HG03064 (cell line): Measurements from ENCODE around the gene CADPS2.

Experiments
- ATAC-seq: cut with Tn5 transposase; IDR thresholded peaks from one replicate; pipeline ENCODE4 v1.9.1; 2021; ENCODE audit warnings: low read depth; ENCODE audit not compliant: unreplicated experiment

CADPS2 gene

GRCh38 chr7:122339145-122339904 is 546.9 kb downstream of the CADPS2 start:
- no peak for ATAC-seq

DNA sequence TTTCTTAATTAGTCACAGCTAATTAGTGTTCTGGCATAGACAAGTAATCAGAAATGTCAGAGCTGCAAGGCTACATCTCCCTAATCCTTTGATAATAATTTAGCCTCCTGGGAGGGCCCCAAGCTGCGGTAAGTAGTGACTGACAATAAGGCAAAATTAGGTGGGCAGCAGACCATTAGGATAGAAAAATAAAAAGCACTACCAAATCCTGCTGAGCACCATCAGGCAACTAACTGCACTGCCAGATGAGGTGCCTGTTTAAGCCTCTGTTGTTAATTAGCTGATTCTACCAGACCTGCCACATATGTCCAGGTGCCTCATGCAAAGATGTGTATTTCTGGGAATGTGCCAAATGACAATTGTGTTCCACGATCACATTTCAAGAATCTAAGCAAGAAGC is 549.2 kb downstream of the CADPS2 start:
- no peak for ATAC-seq

DNA sequence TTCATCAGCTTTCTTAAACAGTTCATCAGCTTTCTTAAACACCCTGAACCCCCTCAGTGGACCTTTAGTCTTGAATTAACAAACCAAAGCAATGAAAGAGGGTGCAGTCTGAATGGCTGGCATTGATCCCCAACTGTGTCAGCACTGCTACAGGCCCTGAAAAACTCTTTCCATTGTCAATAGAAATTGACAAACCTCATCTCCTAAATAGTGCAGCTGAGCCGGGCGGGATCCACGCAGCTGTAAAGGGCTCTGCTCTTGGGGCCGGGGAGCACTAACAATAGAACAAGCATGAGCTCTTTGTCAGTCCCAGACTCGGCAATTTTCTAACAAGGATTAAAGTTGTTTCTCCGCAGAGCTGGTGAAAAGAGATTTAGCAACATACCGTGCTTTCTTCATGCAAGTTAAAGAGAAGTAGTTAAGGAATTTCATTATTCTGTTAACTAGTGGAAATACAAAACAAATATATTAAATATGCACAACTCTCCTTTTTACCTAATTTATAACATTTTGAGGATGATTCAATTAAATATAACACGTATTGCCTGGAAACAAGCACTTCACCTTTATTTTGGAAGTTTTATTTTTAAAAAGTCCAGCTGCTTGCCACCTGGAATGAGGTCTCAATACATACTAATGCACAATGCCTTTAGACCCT is 557.0 kb downstream of the CADPS2 start:
- no peak for ATAC-seq

DNA sequence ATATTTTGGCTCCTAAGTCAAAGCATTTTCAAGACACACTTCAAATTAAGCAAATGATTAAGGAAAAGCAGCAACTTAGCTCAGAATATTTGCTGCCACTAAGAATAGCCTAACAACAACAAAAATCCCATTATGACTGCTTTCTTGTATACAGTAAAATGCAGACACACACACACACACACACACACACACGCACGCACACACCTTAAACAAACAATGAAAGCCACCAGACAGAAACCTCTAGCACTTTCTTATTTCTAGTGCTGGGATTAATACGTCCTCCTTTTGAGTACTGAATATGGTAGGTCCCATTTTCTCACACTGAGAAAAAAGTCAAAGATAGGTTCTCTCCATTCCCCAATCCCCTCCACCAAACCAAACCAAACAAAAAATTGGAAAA is 558.3 kb downstream of the CADPS2 start:
- ATAC-seq = no peak

GRCh38 chr7:122316467-122317388 is 569.5 kb downstream of the CADPS2 start:
- no peak for ATAC-seq

- no peak for ATAC-seq
These were observed 570.5 kb downstream of the CADPS2 start for GRCh38 chr7:122315507-122316466.

GRCh38 chr7:122314284-122314683 is 572.0 kb downstream of the CADPS2 start:
- no peak for ATAC-seq

GRCh38 chr7:122312789-122313188 is 573.5 kb downstream of the CADPS2 start:
- ATAC-seq = no peak

DNA sequence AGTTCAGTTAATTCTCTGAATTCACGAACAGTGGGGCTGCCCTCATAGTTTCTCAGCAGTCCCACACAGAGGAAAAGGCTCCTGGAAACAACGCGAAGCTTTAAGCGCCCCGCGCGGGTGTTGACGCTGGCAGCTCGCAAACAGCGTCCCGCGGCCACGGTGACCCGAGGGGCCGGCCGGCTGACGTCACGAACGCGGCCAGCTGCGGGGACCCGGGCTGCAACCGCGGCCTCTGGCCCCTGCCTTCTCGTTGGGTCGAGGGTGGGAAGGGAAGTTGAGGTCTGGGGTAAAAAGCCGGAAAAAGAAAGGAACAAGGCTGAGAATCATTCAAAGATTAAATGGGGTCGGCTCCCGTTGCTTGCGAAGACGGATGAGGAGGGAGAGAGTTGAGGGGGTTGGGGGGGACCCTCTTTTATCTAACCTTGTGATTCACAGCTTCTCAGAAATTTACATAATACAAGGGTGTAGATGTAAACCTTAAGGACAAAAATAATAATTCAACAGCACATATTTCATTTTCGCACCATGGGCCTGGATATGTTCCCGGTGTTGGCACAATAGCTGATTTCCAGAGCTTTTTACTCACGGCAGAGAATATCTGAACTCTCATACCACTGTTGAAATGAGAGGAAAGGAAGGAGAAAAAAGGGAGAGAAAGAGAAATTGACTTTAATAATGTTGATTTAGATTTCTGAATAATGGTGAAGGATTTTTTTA is 574.4 kb downstream of the CADPS2 start:
- ATAC-seq = no peak

DNA sequence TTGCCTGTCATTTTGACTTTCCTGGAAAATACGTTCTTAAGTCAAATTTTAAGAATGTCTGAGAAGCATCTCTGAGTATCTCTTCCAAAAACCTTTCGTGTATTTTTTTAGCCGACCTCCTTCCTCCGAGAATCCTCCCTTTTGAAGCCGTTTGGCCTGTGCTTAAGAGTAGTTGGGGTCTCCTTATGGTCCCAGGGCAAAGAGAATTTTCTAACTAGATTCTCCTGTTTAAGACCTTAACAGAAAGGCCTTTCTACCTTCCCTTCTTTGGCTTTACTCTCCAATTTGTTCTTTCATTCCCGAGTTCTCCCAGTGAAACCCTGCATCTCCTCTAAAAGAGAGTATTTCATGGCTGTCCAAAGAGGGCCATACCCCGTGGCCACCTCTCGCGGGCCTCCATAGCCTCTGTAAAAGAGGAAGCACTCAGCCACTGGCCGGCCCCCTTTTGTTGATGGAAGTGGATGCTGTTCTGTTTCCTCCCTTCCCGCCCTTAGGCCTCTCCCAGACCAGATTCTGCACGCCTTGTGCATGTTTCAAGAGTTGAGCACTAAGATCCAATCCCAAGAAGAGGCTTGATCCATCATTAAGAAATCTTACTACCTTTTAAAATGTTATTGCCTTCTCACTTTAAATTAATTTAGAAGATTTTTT is 575.1 kb downstream of the CADPS2 start:
- ATAC-seq = no peak

DNA sequence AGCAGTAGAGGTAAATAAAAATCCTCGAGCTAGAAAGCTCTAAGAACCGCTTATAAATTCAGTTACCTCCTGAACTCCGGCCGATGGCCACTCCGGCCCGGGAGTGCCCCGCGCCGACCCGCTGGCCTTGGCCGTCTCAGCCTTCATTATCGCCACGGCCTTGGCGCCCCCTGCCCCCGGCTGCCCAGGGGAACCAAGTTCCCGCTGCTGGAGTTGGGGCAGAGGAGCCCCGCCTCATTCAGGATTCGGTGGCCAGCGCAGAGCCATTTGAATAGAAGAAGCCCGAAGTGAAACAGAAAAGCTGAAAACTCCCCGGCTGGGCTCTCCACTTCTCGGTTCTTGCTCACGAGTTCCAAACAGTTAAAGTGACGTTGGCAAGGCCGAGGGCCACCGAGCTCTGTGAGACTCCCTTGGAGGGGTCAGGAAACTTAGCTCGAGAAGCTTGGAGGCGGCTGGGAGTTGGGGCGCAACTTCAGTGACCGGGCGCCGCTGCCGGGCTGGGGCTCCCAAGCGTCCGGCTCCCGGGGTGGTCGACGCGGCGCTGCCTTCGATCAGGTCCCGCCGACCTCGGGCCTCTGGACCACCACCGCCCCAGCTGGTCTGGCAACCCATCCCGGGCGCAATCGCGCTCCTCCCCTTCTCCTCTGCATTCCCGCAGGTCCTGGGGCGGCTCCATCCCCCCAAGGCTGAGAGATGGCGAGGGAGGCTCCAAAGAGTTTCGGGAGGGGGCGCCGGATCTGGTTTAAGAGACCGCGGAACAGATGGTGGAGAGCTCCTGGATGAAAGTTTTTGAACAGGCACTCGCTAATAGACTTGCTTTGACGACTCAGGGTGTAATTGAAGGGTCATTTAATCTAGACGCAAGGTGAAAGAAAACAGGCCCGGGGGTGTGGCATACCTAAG is 575.9 kb downstream of the CADPS2 start:
- no peak for ATAC-seq

DNA sequence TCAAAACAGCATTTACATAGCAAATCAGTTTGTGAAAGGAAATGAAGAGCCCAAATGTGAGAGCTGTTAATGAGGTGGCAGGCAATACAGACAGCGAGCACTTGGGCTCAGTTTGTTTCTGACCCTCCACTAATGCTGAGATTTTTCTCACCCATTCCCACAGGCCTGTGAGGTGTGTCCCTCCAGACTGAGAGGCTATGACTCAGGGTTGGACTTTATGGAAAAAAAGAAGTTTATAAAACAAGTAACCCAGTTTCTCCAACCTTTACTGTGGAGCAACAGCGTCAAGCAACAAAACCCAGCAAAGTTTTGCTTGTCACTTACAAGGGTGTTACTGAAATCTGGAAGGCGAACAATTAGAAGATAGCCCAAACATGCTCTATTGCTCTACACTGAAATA is 576.8 kb downstream of the CADPS2 start:
- no peak for ATAC-seq

DNA sequence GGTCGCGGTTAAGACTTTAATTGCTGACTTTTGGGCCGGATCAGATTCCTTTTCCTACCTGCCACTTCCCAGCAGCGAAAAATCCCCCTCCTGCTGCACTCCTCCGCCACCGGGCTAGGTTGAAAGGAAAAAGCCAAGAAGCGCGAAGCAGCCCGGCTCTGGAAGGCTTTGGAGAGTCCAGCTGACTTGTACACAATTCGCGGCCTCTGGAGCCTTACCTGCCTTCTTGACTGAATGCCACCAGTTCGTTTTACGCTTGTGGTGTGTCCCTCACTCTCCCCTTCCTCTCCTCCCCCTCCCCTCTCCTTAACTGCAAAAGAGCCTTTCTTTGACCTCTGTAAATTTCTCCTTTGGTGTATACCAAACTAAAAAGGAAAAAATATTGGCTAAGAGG is 579.0 kb downstream of the CADPS2 start:
- ATAC-seq = no peak

DNA sequence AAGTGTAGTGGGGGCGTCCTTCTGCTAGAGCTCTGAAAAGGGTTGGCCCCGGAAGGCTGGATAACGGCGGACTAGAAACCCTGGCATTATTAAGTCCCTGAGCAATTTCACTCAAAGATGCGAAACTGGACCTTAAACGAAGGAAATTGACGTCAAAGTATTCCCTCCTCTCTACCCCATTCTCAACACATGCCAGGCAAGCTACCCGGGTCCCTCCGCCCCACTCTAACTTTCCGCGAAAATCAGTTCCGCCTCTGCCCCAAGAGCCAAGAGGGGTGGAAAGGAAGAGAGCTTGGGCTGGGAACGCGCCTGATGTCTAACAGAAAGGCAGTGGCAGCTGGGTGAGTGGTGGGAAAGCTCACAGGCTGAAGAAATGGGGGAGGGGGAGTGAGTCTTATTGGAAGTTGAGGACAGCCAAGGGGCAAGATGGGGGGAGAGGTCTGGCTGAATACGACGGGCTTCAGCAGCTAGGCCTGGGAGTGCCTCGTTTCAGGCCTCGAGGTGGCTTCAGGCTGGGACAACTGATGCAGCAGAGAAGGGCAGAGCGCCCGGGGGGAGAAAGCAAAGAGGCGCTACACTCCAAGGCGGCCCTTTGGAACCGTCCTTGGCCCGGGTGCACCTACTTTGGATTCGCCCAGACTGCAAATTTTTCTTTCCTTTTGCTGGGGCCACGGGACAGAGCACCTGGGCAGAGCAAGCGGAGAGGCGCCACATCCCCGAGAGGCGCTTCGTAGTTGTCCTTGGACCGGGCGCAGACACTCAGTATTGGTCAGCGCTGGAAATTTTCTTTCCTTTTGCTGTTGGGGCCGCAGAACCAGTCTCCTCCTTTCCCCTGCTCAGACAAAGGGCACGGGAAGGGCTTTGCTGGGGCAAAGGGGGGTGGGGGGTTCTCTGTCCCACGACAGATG is 579.7 kb downstream of the CADPS2 start:
- ATAC-seq = no peak

GRCh38 chr7:122305475-122306319 is 580.6 kb downstream of the CADPS2 start:
- ATAC-seq = no peak

- no peak for ATAC-seq
These were observed 581.3 kb downstream of the CADPS2 start for GRCh38 chr7:122304996-122305421.
